Epithelial cell of proximal tubule (primary cell): ENCODE measurements around the gene STRIP1. TPM values are rescaled to one million over a fixed set of nuclear protein-coding genes. Genes with fewer than 3 reads are reported as not detected.
A peak's percentile ranks its signal among the peaks of the same experiment; 100 is the strongest.

ENCODE experiments used
- DNase-seq: peaks from one replicate; pipeline ENCODE4 v3.0.0-alpha.2; 2011; ENCODE audit warnings: low read depth
- H3K4me3 ChIP-seq: 2 replicates; pipeline ENCODE4 v1.5.1; 2011; ENCODE audit warnings: low read depth, mild to moderate bottlenecking, low read length
- total RNA-seq: library from RNA; depleted of rRNA; stranded (reverse); fragments of >200 nt; gene quantifications from 2 replicates; pipeline ENCODE4 v1.2.3, GENCODE V29; 2015
- TF ChIP-seq, protein P1 (sequence below): conservative IDR thresholded peaks from 2 replicates; pipeline ENCODE4 v1.5.1; 2012; ENCODE audit warnings: low read depth, mild to moderate bottlenecking, low read length

The STRIP1 gene
- total RNA-seq, 1 donor from 2014 or later: 28.9 TPM

GRCh38 chr1:110085671-110086070 is 51.2 kb downstream of the STRIP1 start:
- no peak for DNase-seq
- TF ChIP-seq, protein P1, sequence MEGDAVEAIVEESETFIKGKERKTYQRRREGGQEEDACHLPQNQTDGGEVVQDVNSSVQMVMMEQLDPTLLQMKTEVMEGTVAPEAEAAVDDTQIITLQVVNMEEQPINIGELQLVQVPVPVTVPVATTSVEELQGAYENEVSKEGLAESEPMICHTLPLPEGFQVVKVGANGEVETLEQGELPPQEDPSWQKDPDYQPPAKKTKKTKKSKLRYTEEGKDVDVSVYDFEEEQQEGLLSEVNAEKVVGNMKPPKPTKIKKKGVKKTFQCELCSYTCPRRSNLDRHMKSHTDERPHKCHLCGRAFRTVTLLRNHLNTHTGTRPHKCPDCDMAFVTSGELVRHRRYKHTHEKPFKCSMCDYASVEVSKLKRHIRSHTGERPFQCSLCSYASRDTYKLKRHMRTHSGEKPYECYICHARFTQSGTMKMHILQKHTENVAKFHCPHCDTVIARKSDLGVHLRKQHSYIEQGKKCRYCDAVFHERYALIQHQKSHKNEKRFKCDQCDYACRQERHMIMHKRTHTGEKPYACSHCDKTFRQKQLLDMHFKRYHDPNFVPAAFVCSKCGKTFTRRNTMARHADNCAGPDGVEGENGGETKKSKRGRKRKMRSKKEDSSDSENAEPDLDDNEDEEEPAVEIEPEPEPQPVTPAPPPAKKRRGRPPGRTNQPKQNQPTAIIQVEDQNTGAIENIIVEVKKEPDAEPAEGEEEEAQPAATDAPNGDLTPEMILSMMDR: no peak
- H3K4me3 ChIP-seq: no peak overlapping the region

- TF ChIP-seq, protein P1: no peak
- H3K4me3 ChIP-seq: no peak overlapping the region
- no peak for DNase-seq
These were observed 52.5 kb downstream of the STRIP1 start for GRCh38 chr1:110086961-110087360.

GRCh38 chr1:110087812-110088738 is 53.7 kb downstream of the STRIP1 start:
- DNase-seq: no peak
- TF ChIP-seq, protein P1: peak; percentile 64
- H3K4me3 ChIP-seq: no peak overlapping the region

DNA sequence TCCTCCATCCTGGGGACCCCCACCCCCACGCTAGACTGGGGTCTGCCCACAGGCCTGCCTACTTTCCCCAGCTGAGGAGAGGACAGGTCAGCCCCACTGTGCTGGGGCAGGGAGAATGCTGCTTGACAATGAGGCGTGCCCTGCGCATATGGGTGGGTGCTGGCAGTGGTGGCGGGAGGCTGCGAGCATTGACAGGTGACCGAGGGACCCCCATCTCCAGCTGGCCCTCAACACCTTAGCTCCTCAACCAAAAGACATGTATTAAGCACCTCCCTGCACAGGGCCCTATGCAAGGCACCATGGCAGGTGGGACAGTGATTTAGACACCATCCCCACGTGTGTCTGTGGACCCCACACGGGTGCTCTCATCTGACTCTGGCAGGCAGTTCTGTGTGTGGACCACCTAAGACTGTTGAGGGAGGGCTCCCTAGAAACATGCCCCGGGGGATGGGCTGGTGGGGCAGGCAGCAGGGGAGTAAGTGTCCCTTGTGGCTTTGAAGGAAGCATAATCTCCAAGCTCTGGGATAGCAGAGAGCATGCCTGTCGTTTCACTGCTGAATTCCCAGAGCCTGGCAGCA is 54.4 kb downstream of the STRIP1 start:
- TF ChIP-seq, protein P1: no peak
- DNase-seq: no peak
- no peak overlapping the region for H3K4me3 ChIP-seq

DNA sequence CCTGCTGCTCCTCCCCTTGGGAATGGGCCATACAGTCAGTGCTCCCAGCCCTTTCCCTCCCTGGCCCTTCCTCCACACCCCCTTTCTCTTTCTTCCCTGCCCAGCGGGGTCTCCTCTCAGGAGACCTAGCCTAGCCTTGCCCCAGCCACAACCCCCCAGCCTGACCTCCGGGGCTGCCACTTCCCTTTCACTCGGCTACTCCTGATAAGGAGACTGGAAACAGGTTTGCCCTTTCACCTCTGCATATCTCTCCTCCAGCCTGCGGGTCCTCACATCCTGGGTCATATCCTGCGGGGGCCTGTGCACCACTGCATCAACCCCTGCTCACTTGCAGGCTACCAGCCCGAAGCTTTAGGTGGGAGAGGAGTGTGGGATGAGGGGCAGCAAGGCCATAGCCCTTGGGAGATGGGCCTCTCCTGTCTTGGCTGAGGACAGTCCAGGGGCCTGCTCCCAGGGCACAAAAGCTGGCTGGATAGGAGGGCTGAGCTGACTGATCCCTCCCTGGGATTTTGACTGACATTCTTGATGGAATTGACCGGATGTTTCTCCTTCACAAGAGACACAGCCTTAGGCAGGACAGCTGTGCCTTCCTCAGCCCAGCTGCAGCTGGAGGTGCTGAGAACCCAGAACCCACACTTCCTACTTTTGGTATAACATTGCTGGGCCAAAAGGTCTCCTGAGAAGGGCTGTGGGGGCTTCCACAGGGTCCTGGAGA is 55.3 kb downstream of the STRIP1 start:
- DNase-seq: no peak
- no peak overlapping the region for H3K4me3 ChIP-seq
- TF ChIP-seq, protein P1: no peak

DNA sequence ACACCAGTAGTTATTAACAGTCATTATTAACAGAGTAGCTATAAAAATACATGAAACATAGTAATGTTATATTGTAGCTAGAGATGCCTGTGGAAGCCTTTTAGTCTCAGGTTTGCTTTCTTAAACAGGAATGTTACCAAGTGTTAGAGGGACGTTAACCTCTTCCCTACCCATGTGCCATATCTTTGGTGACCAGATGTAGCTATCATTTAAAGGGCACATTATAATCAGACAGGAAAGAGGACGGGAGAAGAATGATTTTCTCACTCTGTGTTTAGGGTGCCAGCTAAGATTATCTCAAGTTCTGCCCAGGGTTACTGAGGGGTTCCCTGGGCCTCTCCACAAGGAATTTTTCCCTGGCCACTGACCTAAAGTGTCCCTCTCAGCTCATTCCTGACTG is 57.0 kb downstream of the STRIP1 start:
- H3K4me3 ChIP-seq: no peak overlapping the region
- no peak for DNase-seq
- TF ChIP-seq, protein P1: no peak
